GM19099 (cell line): ENCODE results near the gene NDST3.

Source experiments
- POLR2A ChIP-seq: IDR thresholded peaks from 3 replicates; pipeline ENCODE4 v1.6.1; 2011; ENCODE audit warnings: low read depth; ENCODE audit not compliant: insufficient read length; ENCODE audit errors: extremely low read depth

The NDST3 gene

DNA sequence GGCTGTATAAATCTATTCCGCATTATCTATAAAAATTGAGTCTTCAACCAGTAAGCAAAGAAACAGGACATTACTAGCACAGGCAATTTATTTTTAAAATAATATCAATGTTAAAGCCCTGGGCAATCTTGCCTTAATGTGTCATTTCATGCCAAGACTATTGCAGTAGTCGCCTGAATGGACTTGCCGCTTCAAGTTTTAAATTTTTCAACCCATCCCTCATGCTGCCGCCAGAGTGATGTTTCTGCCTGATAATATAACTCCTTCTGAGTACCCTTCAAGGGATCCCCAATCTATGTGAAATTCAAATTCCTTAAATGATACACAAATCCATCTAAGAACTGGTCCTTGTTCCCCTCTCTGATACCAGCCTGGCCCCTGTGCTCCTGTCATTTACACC lies 251.6 kb downstream of the NDST3 start:
- no peak for TF ChIP-seq POLR2A

DNA sequence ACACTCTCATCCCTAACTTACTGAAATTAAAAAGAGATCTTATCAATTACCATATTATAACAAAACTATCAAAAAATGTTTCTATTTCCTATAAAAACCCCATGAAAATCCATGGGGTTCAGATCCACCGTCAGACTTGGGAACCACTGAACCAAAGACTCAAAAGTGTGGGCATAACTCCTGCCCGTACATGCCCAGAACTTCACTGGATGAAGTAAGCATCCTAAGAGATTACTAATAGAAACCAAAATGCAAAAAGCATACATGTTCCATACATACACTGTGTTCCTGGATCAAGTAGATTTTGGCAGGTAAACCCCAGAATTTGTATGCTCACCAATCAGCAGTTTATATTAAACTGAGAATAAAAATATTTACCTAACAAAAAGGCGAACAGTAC lies 252.4 kb downstream of the NDST3 start:
- no peak for TF ChIP-seq POLR2A

DNA sequence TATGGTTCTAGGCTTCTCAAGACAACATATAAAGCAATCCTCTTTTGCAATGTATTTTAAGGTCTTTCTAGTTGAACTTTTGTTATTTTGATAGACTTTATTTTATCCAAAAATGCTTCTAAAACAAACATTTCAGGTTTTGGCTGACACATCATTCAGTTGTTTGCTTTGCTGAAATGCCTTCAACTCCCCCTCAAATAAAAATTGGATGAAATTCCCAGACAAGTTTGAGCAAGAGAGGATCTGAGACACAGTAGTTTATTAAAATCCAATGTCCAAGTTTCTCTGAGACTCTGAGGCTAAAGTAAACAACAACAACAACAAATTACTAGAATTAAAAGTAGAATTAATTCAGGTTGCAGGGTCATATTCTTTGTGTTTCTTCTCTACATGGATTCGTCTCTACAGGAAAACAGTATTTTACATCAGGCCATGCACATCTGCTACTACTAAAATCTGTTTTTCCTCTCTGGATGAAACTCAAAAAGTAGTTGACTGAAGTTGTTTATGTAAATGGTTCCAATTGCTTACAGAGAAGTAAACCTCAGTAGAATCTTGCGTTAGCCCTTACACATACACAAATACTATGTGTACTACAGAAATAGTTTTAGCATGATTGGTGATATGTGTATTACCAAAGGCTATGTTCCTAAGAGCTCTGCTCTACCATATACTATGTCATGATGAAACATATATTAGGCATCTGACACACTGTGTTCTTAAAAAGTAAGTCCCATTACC lies 253.6 kb downstream of the NDST3 start:
- TF ChIP-seq POLR2A, result no peak

DNA sequence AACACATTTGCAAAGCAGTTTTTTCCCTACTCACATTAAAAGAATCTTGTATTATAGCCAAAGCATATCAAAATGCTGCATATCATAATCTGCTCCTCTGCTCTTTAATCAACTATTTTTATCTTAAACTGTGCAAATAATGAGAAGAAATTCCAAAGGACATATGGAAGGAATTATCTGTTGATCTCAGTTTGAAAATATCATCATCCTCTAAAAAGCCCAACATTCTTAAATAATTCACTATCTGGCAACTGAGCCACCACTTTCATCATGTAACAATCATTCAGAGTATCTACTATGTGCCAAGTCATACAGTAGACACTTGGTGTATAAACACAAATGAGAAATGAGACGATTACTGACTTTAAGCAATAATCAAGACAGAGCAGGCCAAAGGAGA lies 255.5 kb downstream of the NDST3 start:
- TF ChIP-seq POLR2A, result no peak

DNA sequence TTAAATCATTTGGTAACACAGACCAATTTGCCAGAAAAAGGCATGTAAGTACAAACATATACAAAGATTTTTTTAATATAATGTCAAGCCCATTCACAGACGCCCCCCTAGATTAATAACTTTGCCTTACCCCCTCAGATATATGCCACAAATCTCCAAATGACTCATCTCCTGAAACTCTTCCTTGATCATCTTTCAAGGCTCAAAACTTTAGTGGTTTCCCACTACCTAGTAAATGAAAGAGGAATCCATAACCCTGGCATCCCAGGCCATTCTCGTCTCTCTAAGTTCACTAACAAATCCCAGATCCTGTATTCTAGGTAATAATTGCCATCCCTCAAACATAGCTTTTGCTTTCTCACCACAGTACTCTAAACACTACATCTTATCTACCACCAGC lies 256.7 kb downstream of the NDST3 start:
- TF ChIP-seq POLR2A, result no peak

DNA sequence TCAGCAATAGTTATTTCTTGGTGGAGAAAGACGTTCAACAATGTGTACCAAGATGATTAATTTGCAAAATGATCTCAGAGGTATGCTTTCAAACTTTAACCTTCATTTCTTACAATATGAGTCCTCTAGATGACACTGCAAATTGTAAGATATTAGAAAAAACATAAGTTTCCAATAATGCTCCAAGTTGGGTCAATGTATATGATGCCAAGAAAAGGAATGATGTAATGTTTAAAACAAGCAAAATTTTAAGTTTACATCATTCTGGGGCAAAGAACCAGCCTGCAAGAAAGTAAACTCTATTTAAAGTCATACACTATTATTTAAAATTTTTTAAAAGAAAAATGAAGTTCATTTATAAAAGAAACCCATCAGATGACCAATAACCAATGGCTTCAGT lies 262.4 kb downstream of the NDST3 start:
- no peak for TF ChIP-seq POLR2A

DNA sequence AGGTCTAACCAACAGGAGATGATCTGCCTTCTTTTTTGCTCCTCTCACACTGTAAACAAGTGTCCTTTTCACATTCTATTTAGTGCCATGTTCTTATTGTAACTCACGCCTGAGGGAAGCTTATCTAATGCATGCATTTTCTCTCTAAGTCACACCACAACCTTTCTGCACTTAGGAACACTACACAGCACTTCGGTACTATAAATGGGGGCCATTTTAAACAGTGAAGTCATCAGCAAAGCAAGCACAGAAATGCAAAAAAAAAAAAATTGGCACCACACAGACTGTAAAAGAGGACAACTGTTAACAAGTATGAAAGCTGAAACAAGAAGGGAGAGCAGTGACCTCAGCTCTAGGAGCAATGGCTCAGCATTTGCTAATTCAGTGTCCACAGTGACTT lies 273.4 kb downstream of the NDST3 start:
- no peak for TF ChIP-seq POLR2A
